H1 (cell line): Measurements from ENCODE around the gene BORCS8. TPM values are rescaled to one million over a fixed set of nuclear protein-coding genes. Genes with fewer than 3 reads are reported as not detected.

ENCODE experiments used
- POU5F1 ChIP-seq: IDR thresholded peaks from 2 replicates; pipeline ENCODE4 v1.6.1; 2011; ENCODE audit warnings: low read depth, mild to moderate bottlenecking, low read length, moderate library complexity
- RFX5 ChIP-seq: IDR thresholded peaks from 2 replicates; pipeline ENCODE4 v1.6.1; 2011; ENCODE audit warnings: low read depth, low read length, improper control_type of control experiment, borderline replicate concordance
- SIX5 ChIP-seq: IDR thresholded peaks from 2 replicates; pipeline ENCODE4 v1.6.1; 2011; ENCODE audit warnings: mild to moderate bottlenecking, low read depth, low read length
- TBP ChIP-seq: IDR thresholded peaks from 2 replicates; pipeline ENCODE4 v1.6.1; 2011; ENCODE audit warnings: low read depth, low read length, improper control_type of control experiment
- polyA plus RNA-seq, 7 experiments: library from polyadenylated mRNA; depleted of rRNA in 3 of 7; stranded (reverse) in 5 of 7; unstranded in 2 of 7; fragments of >200 nt in 5 of 7; fragments of 200-250 nt in 2 of 7; gene quantifications; 1 replicate in 5 of 7; 2 replicates in 1 of 7; 4 replicates in 1 of 7; pipeline versions ENCODE4 v1.2.1 to v1.2.3, GENCODE V29; 2011 to 2013; ENCODE audit warnings: missing spikeins in 2 of 7, mixed read lengths in 2 of 7
- total RNA-seq: library from RNA; stranded (reverse); fragmentation: NEBNext Ultra II Directional; extraction: Animal tissue kit (Norgen Biotek cat#: 25700); gene quantifications from 2 replicates; pipeline ENCODE4 v1.2.1, GENCODE V29; 2021
- TF ChIP-seq, protein P1 (sequence below): fragments of 300-600 bp; sonication (generic); IDR thresholded peaks from 2 replicates; pipeline ENCODE4 v1.7.1; 2012; ENCODE audit warnings: low read length, moderate library complexity, mild to moderate bottlenecking, inconsistent platforms; ENCODE audit not compliant: insufficient replicate concordance

Gene BORCS8
- total and polyA plus RNA-seq, 2 of the 8 experiments (the other 6 are each of a cell fraction or from before 2014, with no cell fraction given) = 15.0 to 15.9 TPM

DNA sequence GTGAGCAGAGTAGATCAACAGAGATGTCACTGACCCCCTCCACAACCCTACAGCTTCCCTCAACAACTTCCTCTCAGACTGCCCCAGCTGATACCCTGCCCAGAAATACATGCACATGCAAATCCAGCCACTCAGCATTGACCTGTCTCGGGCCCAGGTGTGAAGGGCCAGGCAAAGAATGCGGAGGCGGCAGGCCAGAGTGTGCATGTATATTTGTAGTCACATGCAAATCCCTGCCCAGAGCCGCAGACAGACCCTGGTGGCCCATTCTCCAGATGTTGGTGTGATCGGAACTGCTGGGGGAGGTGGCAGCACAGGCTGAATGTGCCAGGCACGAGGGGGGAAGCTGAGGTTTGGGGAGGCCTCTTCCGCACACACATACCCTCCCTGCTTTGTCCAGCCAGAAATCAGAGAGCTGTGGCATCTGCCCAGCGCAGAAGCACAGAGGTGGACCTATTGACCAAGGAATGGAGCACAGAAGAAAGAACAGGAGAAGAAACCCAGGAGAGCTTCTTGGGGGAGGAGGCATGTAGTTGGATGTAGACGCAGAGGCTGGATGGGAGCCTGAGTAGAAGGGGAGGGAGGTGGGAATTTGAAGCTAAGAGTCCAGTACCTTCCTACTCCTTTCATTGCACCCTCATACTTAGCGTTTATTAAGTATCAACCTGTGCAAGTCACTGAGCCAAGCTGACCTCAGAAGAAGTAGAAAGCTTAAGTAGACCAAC lies 36.3 kb downstream of the BORCS8 start (continued):
- TF ChIP-seq, protein P1, sequence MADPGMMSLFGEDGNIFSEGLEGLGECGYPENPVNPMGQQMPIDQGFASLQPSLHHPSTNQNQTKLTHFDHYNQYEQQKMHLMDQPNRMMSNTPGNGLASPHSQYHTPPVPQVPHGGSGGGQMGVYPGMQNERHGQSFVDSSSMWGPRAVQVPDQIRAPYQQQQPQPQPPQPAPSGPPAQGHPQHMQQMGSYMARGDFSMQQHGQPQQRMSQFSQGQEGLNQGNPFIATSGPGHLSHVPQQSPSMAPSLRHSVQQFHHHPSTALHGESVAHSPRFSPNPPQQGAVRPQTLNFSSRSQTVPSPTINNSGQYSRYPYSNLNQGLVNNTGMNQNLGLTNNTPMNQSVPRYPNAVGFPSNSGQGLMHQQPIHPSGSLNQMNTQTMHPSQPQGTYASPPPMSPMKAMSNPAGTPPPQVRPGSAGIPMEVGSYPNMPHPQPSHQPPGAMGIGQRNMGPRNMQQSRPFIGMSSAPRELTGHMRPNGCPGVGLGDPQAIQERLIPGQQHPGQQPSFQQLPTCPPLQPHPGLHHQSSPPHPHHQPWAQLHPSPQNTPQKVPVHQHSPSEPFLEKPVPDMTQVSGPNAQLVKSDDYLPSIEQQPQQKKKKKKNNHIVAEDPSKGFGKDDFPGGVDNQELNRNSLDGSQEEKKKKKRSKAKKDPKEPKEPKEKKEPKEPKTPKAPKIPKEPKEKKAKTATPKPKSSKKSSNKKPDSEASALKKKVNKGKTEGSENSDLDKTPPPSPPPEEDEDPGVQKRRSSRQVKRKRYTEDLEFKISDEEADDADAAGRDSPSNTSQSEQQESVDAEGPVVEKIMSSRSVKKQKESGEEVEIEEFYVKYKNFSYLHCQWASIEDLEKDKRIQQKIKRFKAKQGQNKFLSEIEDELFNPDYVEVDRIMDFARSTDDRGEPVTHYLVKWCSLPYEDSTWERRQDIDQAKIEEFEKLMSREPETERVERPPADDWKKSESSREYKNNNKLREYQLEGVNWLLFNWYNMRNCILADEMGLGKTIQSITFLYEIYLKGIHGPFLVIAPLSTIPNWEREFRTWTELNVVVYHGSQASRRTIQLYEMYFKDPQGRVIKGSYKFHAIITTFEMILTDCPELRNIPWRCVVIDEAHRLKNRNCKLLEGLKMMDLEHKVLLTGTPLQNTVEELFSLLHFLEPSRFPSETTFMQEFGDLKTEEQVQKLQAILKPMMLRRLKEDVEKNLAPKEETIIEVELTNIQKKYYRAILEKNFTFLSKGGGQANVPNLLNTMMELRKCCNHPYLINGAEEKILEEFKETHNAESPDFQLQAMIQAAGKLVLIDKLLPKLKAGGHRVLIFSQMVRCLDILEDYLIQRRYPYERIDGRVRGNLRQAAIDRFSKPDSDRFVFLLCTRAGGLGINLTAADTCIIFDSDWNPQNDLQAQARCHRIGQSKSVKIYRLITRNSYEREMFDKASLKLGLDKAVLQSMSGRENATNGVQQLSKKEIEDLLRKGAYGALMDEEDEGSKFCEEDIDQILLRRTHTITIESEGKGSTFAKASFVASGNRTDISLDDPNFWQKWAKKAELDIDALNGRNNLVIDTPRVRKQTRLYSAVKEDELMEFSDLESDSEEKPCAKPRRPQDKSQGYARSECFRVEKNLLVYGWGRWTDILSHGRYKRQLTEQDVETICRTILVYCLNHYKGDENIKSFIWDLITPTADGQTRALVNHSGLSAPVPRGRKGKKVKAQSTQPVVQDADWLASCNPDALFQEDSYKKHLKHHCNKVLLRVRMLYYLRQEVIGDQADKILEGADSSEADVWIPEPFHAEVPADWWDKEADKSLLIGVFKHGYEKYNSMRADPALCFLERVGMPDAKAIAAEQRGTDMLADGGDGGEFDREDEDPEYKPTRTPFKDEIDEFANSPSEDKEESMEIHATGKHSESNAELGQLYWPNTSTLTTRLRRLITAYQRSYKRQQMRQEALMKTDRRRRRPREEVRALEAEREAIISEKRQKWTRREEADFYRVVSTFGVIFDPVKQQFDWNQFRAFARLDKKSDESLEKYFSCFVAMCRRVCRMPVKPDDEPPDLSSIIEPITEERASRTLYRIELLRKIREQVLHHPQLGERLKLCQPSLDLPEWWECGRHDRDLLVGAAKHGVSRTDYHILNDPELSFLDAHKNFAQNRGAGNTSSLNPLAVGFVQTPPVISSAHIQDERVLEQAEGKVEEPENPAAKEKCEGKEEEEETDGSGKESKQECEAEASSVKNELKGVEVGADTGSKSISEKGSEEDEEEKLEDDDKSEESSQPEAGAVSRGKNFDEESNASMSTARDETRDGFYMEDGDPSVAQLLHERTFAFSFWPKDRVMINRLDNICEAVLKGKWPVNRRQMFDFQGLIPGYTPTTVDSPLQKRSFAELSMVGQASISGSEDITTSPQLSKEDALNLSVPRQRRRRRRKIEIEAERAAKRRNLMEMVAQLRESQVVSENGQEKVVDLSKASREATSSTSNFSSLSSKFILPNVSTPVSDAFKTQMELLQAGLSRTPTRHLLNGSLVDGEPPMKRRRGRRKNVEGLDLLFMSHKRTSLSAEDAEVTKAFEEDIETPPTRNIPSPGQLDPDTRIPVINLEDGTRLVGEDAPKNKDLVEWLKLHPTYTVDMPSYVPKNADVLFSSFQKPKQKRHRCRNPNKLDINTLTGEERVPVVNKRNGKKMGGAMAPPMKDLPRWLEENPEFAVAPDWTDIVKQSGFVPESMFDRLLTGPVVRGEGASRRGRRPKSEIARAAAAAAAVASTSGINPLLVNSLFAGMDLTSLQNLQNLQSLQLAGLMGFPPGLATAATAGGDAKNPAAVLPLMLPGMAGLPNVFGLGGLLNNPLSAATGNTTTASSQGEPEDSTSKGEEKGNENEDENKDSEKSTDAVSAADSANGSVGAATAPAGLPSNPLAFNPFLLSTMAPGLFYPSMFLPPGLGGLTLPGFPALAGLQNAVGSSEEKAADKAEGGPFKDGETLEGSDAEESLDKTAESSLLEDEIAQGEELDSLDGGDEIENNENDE = no peak
- TF ChIP-seq TBP (no peak), POU5F1 (no peak), SIX5 (no peak), RFX5 (no peak)
